SKM-1 (cell line): ENCODE results near the gene PIP5K1A.
A peak's percentile ranks its signal among the peaks of the same experiment; 100 is the strongest.
"Not testable (repeated sequence)": the region's sequence is repeated elsewhere in the genome, so short reads cannot be mapped to it uniquely, and the experiment has no call there.

Experiments used
- DNase-seq: peaks from one replicate; lab custom pipeline; 2025; ENCODE audit not compliant: unreplicated experiment; lab: John Stamatoyannopoulos, UW

The PIP5K1A gene

GRCh38 chr1:151254217-151255213 is 56.2 kb downstream of the PIP5K1A start, which contains the start of gene PSMD4:
PSMD4 (plus strand) TSS chr1:151254734; CDS start chr1:151254783, 49 bp downstream.
- DNase-seq: peak; percentile 100

- no peak for DNase-seq
Observed at GRCh38 chr1:151255381-151255780, 57.0 kb downstream of the PIP5K1A start.

GRCh38 chr1:151259351-151259750 is 61.0 kb downstream of the PIP5K1A start:
- DNase-seq: no peak

- no peak for DNase-seq
Observed at GRCh38 chr1:151265446-151266236, 67.3 kb downstream of the PIP5K1A start.

GRCh38 chr1:151266315-151266714 is 68.0 kb downstream of the PIP5K1A start:
- no peak for DNase-seq

- DNase-seq: no peak
Observed at GRCh38 chr1:151266821-151267220, 68.5 kb downstream of the PIP5K1A start.

GRCh38 chr1:151267760-151268159 is 69.4 kb downstream of the PIP5K1A start:
- no peak for DNase-seq

- no peak for DNase-seq
Observed at GRCh38 chr1:151273924-151274466, 75.6 kb downstream of the PIP5K1A start.

- DNase-seq: not testable (repeated sequence)
Observed at GRCh38 chr1:151275341-151275740, 77.0 kb downstream of the PIP5K1A start.

GRCh38 chr1:151277249-151277648 is 78.9 kb downstream of the PIP5K1A start:
- peak; percentile 100 for DNase-seq

- peak; percentile 99 for DNase-seq
Observed at GRCh38 chr1:151281225-151281968, 83.0 kb downstream of the PIP5K1A start.

- peak; percentile 100 for DNase-seq
Observed at GRCh38 chr1:151281969-151282882, 83.9 kb downstream of the PIP5K1A start, which contains the start of gene ZNF687. ZNF687 (plus strand) TSS chr1:151282299; CDS start chr1:151286292, 3,993 bp downstream.

- DNase-seq: peak; percentile 63
Observed at GRCh38 chr1:151282883-151283725, 84.8 kb downstream of the PIP5K1A start.

GRCh38 chr1:151284013-151284577 is 85.7 kb downstream of the PIP5K1A start:
- DNase-seq: no peak

GRCh38 chr1:151286619-151287340 is 88.4 kb downstream of the PIP5K1A start:
- DNase-seq: no peak

- DNase-seq: no peak
Observed at GRCh38 chr1:151287341-151287699, 89.0 kb downstream of the PIP5K1A start.

GRCh38 chr1:151287767-151288500 is 89.6 kb downstream of the PIP5K1A start:
- no peak for DNase-seq
